Fibroblast of lung (primary cell): ENCODE data around the gene PNPO.

Experiments
- EZH2 ChIP-seq: IDR thresholded peaks from 2 replicates; pipeline ENCODE4 v1.5.1; 2012; ENCODE audit warnings: low read length, control low read depth, mild to moderate bottlenecking; ENCODE audit errors: missing control alignments
- TF ChIP-seq, protein P1 (sequence below), 2 donors: IDR thresholded peaks in 1 of 2; conservative IDR thresholded peaks in 1 of 2; 1 replicate in 1 of 2; 2 replicates in 1 of 2; pipeline ENCODE4 v1.5.1; 2011 to 2012; ENCODE audit warnings: low read length in 2 of 2, control low read depth in 1 of 2, inconsistent platforms in 1 of 2, low read depth in 1 of 2, mild to moderate bottlenecking in 1 of 2

DNA sequence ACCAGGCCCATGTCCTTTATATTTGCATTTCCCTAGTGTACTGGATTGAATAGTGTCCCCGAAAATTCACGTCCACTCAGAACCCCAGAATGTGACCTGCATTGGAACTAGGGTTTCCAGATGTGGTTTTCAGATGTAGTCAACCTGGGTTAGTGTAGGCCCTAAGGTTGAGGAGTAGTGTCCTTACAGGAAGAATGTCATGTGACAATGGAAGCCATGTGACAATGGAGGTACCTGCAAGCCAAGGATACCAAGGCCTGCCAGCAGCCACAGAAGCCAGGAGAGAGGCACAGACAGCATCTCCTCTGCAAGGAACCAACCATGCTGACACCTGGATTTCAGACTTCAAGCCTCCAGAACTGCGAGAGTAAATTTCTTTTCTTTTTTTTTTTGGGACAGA, 21.5 kb downstream of the PNPO start:
- TF ChIP-seq, protein P1, sequence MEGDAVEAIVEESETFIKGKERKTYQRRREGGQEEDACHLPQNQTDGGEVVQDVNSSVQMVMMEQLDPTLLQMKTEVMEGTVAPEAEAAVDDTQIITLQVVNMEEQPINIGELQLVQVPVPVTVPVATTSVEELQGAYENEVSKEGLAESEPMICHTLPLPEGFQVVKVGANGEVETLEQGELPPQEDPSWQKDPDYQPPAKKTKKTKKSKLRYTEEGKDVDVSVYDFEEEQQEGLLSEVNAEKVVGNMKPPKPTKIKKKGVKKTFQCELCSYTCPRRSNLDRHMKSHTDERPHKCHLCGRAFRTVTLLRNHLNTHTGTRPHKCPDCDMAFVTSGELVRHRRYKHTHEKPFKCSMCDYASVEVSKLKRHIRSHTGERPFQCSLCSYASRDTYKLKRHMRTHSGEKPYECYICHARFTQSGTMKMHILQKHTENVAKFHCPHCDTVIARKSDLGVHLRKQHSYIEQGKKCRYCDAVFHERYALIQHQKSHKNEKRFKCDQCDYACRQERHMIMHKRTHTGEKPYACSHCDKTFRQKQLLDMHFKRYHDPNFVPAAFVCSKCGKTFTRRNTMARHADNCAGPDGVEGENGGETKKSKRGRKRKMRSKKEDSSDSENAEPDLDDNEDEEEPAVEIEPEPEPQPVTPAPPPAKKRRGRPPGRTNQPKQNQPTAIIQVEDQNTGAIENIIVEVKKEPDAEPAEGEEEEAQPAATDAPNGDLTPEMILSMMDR (conservative IDR thresholded peaks at IDR 0.05 in 1 of 2, IDR thresholded peaks at IDR 0.05 in 1 of 2; ENCODE audit: low read depth in 1 of 2, low read length in 2 of 2): no peak
- no peak for TF ChIP-seq EZH2
